ENCODE results near the gene OR52K1.
A peak's percentile ranks its signal among the peaks of the same experiment; 100 is the strongest.
"Not testable (repeated sequence)": the region's sequence is repeated elsewhere in the genome, so short reads cannot be mapped to it uniquely, and the experiment has no call there.

The OR52K1 gene

DNA sequence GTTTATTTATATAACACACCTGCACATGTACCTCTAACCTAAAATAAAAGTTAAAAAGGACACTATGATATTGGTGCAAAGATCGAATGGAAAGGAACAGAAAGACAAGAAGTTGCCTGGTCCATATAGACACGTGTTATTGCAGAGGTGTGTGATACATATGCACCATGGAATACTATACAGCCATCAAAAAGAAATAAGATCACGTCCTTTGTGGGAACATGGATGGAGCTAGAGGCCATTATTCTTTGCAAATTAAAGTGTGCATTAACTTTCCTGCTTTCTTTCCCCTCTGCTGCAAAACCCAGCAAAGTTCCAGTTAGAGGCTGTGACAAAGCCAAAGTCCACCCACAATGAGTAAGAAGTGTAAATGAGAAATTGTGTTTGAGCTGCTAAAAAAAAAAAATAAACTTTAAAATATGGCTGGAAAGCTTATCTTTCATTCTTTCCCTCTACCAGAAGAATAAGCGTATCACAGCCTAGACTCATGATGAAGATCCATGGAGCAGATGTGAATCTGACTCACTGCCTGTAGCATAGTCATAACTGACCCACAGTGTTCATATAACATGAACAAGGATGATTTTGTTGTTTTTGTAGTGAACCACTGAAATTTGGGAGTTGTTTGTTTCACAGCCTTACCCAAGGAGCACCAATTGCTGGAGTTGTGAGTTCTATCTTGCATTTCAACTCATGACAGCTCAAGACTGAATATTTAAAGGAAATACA, 9.6 kb downstream of the OR52K1 start:
- DNase-seq (ENCODE audit: low read depth): no peak

DNA sequence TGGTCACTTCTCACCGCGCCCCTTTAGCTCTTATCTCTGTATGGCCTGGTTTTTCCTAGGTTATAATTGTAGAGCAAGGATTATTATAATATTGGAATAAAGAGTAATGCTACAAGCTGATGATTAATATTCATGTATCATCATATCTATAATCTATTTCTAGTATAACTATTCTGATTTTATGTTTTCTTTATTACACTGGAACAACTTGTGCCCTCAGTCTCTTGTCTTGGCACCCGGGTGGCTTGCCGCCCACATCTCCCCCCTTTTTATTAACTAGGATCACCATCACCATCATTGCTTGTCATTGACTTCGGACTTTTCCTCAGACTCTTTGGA, 11.0 kb downstream of the OR52K1 start:
- no peak for DNase-seq (ENCODE audit: low read depth)

DNA sequence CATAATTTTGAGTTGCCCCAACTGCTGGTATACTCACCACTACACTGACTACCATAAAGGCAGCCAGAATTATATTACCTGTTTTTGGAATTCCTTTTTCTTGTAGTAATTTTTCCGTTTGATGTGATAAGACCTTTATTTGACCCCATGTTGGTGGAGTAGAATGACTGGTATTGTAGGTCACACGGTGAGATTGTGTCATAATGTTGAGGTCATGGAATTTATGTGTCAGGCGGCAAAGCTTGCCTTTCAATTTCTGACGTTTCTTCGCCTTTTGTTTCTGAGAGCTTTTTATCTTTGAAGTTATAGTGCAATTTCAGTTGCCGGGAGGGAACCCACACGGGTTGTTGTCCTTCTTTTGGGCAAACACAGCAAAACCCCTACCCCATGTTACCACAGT, 13.0 kb downstream of the OR52K1 start:
- DNase-seq (ENCODE audit: low read depth): no peak

DNA sequence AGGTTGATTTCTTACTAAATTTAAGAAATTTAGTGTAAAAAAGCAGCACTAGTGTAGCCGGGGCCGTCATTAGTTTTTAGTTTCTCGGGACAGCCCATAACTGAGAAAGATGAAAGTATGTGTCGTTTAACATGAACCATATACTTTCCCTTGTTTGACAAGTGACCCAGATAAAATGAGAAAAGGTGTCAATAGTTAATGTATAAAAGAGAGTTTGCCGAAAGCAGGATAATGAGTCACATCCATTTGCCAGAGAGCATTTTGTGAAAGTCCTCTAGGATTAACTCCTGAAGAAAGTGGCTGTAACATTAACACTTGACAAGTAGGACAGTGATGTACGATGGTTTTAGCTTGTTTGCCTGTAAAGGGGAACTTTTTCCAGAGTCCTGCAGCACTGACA, 13.5 kb downstream of the OR52K1 start:
- DNase-seq (ENCODE audit: low read depth): no peak

DNA sequence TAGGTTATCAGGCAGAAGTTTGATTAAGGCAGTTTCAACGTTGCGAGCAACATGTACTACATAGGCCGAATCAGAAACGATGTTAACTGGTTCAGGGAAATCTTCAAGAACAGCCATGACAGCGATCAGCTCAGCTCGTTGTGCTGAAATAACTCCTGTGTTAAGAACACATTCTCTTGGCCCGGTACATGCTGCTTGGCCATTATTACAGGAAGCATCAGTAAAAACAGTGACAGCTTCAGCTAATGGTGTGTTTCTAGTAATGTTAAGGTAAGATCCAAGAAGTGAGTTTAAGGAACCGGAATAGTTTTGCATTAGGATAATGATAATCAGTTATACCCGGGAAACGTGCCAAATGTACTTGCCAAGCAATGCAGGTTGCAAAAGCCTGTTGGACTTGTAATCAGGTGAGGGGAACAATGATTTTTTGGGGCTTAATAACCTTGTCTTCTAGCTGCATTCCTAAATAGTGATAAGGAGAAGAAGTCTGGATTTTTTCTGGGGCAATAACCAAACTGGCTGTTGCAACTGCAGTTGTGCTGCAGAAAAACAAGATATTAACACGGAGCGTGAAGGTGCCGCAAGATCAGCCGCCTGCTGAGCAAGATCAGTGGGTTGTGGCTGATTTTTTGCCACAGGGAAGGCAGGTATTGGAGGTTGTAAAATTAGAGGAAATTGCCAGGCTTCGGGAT, 14.3 kb downstream of the OR52K1 start:
- no peak for DNase-seq (ENCODE audit: low read depth)

DNA sequence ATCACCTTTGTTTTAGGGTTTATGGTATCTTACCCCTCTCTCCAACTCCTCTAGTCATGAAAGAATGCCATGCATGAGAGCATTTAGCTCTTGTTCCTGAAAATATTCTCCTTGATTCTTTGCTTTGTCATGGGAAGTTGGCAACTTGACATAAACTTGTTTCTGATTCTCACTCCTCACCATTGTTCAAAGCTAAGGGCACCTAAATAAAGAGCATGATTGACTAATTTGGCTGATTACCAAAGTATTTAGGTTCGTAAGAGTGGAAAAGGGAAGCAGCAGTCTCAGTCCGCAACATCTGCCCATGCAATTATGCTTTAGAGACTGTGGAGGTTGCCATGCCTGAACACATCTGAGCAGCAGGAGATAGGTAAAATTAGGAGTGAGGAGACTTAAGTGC, 26.4 kb downstream of the OR52K1 start:
- no peak for DNase-seq (ENCODE audit: low read depth)

DNA sequence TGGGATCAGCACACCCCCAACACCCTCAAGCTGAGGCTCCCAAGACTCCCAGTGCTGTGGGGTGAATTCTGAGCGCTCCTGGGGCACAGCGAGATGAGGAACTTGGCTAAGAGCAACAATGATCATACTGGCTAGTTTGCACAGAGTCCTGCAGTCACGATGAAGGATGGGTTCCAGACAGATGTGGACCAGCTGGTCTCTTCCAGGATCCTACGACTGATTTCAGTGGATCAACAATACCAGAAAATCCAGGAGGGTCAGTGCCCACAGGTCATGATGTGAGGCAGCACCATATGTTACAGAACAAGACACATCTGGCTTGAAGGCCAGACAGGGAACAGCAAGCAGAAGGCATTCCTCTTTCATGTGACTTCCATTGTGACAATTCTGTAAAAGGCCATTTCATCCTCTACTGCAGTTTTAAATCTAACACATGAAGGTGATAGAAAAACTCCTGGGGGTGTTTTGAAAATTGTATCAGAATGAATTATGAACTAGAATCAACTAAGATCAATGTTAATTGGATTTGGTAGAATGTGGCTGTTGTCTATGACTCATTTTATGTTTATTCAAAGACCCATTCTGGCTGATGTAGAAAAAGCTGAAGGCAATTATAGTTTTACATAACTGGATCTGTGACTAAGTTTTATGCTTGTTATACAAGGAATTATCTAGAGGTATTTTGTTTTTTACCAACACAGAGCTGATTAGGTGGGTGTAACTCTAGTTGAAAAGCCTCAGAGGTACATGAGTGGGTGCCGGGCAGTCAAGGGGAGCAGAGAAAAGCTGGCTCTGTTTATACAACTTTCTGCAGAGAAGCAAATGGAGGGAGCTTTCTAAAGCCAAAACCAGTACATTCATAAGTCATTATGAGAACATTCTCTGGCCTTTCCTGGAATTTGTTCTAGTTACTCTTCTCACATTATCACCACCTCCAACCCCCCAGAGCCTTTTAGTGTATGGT, 29.1 kb downstream of the OR52K1 start:
- no peak for DNase-seq (ENCODE audit: low read depth)

DNA sequence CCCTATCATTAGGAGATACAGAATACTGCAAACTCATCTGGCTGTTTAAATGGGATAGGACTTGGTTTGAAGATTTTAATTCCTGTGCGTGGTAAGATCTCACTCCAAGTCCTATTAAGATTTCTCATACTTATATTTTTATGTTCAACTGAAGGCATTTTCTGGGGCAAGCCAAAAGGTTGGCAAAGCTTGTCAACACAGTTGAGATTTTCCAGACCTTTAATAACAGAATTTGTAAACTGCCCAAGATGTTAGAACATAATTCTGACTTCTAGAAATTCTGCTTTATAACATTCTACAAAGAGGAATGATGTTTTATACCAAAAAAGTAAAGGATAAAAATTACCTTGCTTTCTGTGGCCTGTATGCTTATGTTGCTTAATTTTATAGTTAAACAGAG, 31.8 kb downstream of the OR52K1 start:
- no peak for DNase-seq (ENCODE audit: low read depth)

DNA sequence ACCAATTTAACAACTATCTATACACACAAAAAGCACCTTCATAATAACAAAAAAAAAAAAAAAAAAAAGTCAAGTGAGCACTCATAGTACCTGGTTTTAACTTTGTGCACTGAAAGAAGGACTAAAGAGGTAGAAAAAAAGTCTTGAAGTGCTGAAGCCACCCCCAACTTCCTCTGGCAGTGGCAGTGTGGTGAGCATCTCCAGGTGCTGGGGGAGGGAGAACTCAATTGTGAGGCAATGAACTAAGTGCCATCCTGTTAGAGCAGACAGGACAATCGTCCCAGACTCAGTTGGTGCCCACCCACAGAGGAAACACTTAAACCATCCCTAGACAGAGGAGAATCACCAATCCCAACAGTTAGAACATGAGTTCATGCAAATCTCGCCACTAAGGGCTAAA, 39.9 kb downstream of the OR52K1 start:
- no peak for DNase-seq (ENCODE audit: low read depth)

DNA sequence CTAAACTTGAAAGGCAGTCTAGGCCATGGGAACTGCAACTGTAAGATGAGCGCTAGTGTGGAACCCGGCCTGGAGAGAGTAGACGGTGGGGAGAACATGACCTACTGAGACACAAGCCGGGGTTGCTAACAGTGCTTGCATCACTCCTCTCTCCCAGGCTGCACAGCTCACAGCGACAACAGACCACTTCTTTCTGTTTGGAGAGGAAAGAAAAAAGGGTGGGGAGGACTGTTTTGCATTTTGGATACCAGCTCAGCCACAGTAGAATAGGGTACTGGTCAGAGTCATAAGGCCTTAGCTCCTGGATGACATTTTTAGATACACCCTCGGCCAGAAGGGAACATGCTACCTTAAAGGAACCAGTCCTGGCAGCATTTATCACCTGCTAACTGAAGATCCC, 40.3 kb downstream of the OR52K1 start:
- DNase-seq (ENCODE audit: low read depth): no peak

DNA sequence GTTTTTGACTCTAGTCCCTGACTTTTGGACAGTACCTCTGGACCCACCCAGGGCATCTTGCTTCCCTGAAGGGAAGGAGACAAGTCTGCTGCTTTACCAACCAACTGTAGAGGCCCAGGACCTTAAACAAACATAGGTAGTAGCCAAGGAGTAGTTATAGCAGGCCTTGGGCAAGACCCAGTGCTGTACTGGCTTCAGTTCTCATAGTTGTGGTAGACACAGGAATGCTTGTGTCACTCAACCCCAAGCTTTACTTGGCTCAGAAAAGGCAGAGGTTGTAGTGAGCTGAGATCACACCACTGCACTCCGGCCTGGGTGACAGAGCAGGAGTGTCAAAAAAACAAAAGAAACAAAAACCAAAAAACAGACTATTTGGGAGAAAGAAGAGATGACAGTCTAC, 41.2 kb downstream of the OR52K1 start:
- DNase-seq (ENCODE audit: low read depth): no peak

DNA sequence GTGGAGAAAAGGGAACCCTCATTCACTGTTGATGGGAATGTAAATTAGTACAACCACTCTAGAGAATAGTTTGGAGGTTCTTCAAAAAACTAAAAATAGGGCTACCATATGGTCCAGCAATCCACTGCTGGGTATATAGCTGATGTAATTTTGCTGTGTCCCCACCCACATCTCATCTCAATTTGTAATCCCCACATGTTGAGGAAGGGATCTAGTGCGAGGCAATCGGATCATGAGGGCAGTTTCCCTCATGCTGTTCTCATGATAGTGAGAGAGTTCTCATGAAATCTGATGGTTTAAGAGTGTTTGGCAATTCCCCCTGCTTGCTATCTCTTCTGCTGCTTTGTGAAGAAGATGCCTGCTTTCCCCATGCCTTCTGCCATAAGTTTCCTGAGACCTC, 45.5 kb downstream of the OR52K1 start:
- DNase-seq (ENCODE audit: low read depth): no peak

DNA sequence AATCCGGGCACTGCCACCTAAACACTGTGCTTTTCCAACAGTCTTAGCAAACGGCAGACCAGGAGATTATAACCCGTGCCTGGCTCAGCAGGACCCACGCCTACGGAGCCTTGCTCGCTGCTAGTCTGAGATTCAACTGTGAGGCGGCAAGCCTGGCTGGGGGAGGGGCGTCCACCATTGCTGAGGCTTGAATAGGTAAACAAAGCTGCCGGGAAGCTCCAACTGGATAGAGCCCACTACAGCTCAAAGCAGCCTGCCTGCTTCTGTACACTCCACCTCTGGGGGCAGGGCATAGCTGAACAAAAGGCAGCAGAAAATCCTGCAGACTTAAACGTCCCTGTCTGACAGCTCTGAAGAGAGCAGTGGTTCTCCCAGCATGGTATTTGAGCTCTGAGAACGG, 49.2 kb downstream of the OR52K1 start:
- not testable (repeated sequence) for DNase-seq (ENCODE audit: low read depth)

DNA sequence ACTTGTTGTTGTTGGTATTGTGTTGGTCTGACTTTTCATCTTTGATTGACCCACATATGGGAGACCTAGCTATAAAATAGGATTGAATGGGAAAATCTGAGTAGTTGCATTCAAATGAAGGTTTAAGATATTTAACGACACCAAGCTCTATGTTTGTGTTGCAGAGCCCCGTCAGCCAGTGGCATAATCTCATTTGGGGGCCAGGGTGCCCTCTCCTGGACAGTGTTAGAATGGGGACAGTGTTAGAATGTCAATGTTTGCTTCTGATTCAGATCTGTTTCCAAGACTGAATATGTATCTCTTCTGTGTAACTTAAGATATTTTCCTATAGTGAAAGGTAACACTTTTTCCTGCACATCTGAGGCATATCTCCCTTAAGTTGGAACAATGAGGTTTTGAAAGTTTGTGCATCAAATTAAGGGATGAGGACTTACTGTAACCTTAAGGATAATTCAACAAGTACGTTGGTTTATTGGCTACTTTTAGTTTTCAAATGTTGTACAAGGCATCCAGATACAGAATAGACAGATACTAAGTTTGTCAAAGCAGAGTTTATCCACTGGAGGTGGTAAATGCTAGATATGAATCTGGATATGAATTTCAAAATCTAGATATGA, 57.3 kb downstream of the OR52K1 start:
- DNase-seq (ENCODE audit: low read depth): peak; percentile 24

DNA sequence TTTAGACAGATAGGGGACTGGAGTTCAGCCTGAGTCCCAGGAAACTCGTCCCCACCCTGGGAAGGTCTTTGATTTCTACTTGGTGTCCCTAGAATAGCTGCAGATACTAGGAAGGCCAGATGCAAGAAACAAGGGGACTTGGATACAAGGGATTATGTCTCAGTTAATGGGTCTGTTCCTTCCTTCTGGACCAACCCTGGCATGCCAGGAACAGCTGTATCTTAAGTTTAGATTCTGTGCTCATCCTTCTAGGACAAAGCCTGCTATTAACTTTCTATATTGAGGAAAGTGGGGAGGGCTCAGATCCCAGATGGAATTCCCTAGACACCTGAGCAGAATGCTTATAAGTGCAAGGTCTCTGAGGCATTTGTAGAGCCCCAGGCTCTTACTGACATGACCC, 58.6 kb downstream of the OR52K1 start:
- DNase-seq (ENCODE audit: low read depth): no peak
